Inflammatory macrophage treated with lipopolysaccharide for 1 hour (primary cell): ENCODE results near the gene B3GNT3.
A peak's percentile ranks its signal among the peaks of the same experiment; 100 is the strongest.

Experiments used
- DNase-seq, 2 donors: peaks; one replicate each; pipeline ENCODE4 v3.0.0-alpha.2; 2020 to 2022

The B3GNT3 gene

DNA sequence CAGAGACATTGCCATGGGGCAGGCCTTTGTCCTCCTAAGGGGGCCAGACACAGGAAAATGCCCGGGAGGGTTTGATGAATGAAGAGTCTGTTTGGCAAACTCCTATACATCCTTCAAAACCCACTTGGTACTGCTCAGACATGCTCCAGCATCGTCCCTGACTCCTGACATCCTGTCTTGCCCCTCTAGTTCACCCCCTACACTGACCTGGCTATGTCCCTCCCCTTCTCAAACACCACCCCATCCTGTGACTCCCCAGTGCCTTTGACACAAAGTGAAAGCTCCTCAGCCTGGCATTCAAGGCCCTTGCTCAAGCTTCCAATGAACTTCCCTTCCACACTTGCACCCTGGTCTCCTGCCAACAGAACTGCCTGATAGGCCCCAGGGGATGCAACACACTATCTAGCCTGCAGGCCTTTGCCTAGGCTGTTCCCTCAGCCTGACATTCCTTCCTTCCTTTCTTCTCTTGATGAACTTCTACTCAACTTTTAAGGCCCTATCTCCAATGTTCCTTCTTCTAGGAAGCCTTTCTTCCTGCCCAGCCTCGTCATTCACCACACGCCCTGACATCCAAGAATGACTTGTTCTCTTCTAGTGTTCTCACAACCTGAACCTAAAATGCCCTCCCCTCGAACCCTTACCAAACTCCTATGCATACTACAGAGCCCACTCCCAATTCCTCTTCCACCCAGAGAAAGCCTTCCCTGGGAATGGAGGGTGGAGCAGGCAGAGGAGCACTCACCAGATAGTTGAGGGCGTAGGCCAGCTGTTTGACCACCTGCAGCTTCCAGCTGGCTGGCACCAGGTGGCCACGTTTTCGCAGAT is 40.5 kb downstream of the B3GNT3 start:
- no peak for DNase-seq

DNA sequence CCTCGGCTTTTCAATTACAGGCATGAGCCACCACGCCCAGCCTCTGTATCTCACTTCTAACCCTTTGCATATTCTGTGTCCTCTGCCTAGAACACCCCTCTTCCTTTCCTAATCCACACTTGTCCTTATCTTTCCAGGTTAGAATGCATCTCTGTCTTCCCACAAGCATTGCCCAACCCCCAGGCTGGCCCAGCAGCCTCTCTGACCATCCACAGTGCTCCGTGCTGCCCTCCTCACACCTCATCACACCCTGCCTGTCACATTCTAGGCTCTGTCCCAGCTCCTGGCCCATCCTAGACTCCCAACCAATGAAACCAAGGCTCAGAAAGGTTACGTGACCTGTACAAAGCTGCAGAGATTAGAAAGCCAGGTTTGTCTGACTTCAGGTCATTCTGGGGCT is 41.6 kb downstream of the B3GNT3 start:
- no peak for DNase-seq

GRCh38 chr19:17837972-17838371 is 43.0 kb downstream of the B3GNT3 start:
- DNase-seq = peak in 1 of 2 donors; percentile 15

DNA sequence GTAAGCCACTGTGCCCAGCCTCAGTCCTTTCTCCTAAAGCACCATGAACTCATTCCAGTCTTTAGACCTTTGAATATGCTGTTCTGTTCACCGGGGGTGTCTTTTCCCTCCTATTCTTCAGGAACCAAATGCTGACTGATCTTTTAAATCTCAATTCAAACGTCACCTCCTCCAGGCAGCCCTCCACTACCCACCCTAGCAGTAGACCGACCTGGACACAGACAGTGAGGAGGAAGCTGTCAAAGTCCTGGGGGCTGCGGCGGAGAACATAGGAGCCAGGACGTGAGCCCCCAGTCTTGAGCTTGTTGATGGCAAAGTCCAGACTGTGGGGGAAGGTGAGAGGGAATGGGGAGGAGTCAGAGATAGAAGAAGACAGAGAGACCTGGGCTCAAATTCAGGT is 45.1 kb downstream of the B3GNT3 start:
- no peak for DNase-seq

GRCh38 chr19:17841371-17841809 is 46.5 kb downstream of the B3GNT3 start:
- DNase-seq = no peak

- peak in 1 of 2 donors; percentile 30 for DNase-seq
Measured at GRCh38 chr19:17841810-17842662, 47.1 kb downstream of the B3GNT3 start.

DNA sequence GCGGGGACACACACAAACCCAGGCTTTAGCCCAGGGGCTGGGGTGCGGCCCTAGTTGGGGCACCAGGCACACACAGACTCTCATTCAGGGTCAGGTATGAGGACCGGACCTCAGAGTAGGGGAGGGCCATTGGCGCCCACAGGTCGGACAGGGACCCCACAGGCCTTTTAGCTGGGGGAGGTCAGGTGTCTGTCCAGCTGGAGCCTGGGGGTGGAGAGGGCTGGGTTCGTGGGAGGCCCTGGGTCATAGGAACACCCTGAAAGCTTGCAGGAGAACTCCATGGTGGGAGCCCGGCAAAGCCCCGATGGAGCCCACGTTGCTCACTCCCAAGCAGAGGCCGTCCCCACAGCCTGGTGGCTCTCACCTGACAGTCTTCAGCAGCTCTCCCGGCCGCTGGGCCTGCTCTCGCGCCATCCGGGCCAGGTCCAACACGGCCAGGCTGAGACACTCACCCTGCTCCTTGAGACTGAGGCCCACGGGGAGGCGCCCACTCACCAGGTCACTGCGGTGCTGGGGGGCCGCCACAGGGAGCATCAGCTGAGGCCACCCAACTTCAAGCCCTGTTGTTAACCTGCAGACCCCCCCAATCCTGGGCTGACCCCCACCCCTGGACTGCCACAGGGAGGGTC is 47.8 kb downstream of the B3GNT3 start:
- DNase-seq = no peak

DNA sequence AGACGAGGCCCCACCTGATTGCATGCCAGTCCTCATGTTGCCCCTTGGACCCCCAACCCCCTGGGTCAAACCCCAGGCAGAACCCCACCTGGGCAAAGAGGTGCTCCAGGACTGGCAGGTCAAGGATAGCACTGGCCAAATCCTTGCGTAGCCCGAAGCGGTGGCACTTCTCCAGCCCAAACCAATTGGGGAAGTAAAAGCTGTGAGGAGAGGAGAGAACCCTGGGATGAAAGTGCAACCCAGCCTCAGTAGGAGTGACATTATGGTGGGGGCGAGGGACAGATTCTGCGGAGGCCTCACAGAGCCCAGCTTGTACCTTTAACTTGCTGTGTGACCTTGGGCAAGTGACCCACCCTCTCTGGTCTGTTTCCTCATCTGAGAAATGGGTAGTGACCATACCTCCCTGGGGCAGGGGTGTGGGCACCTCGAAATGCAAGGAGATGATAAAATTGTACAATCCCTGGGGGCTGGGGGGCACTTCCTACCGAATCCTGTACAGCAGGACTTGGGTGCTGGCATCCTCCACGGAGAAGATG is 48.4 kb downstream of the B3GNT3 start:
- peak in 1 of 2 donors; percentile 10 for DNase-seq

DNA sequence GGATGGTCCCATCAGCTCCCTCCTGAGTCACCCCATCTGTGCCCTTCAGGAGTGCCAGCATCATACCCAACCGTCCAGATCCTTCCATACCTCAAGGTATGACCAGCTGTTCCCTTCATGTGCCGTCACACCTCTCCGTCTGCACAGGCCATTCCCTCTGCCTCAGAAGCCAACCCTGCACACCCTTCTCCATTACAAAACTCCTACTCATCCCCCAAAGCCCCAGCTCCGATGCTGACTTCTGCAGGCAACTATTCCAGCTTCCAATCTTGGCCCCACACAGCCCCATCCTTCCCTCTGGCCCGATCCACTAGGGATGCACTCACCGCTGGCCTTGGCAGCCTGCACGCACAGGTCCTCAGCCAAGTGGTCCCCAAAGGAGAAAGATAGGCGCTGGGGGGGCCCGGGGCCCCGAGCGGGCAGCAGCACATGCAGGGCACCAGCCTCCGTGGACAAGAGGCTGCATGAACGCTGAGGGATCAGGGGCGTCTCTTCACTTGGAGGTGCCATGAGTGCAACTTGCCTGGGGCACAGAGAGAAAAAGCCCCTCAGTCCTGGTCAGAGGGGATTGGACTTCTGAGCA is 49.1 kb downstream of the B3GNT3 start:
- no peak for DNase-seq

DNA sequence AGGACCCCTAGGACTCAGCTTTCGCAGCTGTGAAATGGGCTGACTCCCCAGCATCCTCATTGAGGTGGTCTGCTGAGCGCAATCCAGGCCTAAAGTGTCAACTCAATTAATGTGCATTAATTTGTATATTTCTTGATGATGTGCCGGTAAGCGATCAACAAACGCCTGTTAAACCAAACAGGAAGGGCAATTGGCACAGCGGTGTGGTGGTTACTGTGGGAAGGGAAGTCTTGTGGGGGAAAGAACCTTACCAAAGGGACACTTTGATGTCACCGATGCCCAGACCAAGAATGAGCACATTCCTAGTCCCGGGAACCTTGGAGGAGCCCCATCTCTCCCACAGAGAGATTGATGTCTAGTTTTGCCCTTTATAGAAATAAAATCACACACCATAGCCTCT is 51.2 kb downstream of the B3GNT3 start:
- no peak for DNase-seq

- peak; percentile 51 to 53 for DNase-seq
Measured at GRCh38 chr19:17847538-17848366, 52.8 kb downstream of the B3GNT3 start, which contains the start of gene JAK3. Gene JAK3 (minus strand): TSS chr19:17847982. CDS start chr19:17844417, 3,565 bp downstream.

- peak in 1 of 2 donors; percentile 17 for DNase-seq
Measured at GRCh38 chr19:17848595-17849292, 53.8 kb downstream of the B3GNT3 start.

DNA sequence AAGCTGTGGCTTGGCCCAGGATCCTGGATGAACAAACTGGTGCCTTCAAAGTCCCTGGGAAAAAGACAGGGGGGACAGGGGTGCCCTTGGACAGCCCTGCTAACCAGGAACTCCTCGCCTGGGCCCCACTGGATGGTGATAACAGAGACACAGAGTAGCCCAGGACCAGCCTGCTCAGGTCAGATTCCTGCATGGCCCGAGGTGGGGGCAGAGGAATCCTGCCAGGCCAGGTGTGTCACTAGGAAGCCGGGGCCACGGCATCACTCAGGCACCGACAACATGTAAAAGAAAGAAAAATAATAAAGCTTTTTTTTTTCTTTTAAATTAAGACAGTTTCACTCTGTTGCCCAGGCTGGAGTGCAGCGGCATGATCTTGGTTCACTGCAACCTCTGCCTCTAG is 59.1 kb downstream of the B3GNT3 start:
- DNase-seq = no peak

GRCh38 chr19:17855280-17856152 is 60.6 kb downstream of the B3GNT3 start:
- peak; percentile 58 to 96 for DNase-seq

GRCh38 chr19:17859533-17860330 is 64.8 kb downstream of the B3GNT3 start, which contains the start of gene RPL18A:
Gene RPL18A (plus strand): TSS chr19:17859910. CDS start chr19:17859957, 47 bp downstream.
- peak; percentile 98 to 100 for DNase-seq

GRCh38 chr19:17860331-17860992 is 65.5 kb downstream of the B3GNT3 start:
- DNase-seq = peak; percentile 23 to 43

DNA sequence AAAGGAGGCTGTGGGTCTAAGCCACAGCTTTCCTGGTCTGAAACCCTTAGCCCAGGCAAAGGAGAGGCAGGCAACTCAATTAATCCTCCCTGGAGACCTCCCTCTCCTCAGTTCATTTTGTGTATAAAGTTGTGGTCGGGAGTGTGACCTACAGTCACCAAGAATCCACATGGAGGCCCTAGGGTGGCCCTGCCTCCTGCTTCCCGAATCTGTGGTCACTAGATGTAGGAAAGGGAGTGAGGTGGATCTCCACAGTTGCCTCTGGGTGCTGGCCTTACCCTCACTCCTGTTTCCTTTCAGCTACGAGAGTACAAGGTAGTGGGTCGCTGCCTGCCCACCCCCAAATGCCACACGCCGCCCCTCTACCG is 66.0 kb downstream of the B3GNT3 start:
- DNase-seq = no peak
